ENCODE measurements around the gene TIMM23B.
"Not testable (repeated sequence)": the region's sequence is repeated elsewhere in the genome, so short reads cannot be mapped to it uniquely, and the experiment has no call there.

The TIMM23B gene, protein sequence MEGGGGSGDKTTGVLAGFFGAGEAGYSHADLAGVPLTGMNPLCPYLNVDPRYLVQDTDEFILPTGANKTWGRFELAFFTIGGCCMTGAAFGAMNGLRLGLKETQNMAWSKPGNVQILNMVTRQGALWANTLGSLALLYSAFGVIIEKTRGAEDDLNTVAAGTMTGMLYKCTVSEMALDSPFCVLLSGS

GRCh38 chr10:49941447-49942338, at the start of gene TIMM23B, which contains the start of gene PARG:
Gene TIMM23B (plus strand): TSS chr10:49942053. CDS start chr10:49942195, 142 bp downstream.
Gene PARG (minus strand): TSS chr10:49942027. CDS start chr10:49941725, 302 bp downstream.
- DNase-seq = peak; percentile 1

- not testable (repeated sequence) for DNase-seq
These were observed 41.9 kb upstream of the TIMM23B start for GRCh38 chr10:49899999-49900398.

- DNase-seq = not testable (repeated sequence)
These were observed 41.4 kb upstream of the TIMM23B start for GRCh38 chr10:49900406-49900805.

GRCh38 chr10:49903829-49904228, 38.0 kb upstream of the TIMM23B start:
- not testable (repeated sequence) for DNase-seq

GRCh38 chr10:49908290-49909080, 33.4 kb upstream of the TIMM23B start:
- DNase-seq = not testable (repeated sequence)

DNA sequence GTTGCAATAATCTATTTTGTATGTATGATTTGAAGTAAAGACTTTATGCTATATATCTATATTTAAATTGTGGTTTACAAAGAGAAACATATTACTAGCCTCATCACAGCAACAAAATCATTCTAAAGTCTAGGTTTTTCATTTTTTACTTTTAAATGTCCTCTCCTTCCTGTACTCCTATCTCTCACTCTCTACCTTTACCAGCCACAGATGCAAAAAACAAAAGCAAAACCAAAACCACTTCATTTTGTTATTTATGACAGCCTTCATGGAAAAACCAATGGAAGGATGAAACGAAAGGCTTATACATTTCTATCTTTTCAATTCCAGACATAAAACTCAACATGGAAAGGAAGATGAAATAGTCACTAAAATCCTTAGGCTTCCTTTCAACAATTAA, 31.6 kb upstream of the TIMM23B start:
- DNase-seq = not testable (repeated sequence)

DNA sequence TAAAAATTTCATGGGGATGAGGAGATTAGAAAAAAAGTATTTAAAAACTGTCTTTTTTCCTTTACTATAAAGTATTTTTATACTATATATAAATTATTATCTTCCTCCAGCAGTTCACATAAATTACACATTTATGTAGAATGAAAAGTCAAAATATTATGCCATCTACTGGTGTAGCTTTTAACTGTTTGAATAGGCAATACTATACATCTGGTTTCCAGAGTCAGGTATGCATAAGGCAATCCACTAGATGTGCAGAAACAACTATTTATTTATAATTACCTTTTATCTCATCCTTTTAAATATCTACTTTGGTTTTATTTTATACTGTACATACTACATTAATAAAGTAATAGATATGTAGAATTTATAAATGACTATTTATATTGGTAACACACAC, 25.4 kb upstream of the TIMM23B start:
- not testable (repeated sequence) for DNase-seq

DNA sequence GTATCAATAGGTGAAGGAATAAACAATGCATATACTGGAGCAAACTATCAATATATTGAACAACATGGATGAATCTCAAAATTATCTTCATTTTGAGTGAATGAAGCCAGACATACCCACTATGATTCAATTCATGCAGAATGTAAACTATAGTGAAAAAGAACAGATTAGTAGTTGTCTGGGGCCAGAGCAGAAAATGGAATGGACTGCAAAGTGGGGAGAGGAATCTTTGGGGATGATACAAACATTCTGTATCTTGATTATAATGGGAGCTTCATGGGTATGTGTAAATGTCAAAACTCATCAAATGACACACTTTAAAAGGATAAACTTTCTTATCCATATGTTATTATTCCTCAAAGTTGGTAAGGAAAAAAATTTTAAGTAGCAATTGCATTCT, 23.9 kb upstream of the TIMM23B start:
- not testable (repeated sequence) for DNase-seq

- not testable (repeated sequence) for DNase-seq
These were observed 19.8 kb upstream of the TIMM23B start for GRCh38 chr10:49922041-49922440.

GRCh38 chr10:49923572-49923971, 18.3 kb upstream of the TIMM23B start:
- not testable (repeated sequence) for DNase-seq

- DNase-seq = not testable (repeated sequence)
These were observed 10.6 kb upstream of the TIMM23B start for GRCh38 chr10:49931276-49931675.

GRCh38 chr10:49931959-49932728, 9.7 kb upstream of the TIMM23B start:
- not testable (repeated sequence) for DNase-seq

DNA sequence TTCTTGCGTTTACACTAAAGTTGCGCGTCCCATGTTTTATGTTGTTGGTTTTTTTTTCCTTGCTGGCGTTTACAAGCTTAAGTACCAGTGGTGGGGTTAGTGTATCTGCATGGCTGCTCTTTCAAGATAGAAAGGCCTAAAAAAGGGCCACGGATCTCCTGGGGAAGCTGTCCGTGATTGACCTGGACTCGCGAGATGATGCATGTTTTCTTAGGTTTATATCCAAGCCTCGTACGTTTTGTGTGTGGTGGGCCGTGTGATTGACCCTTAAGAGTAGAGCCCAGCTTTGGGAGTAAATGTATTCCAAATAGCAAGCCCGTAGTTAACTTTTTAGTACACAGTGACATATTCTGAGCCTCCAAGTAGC, 469 bp downstream of the TIMM23B start:
- not testable (repeated sequence) for DNase-seq

GRCh38 chr10:49943607-49944006, 1.8 kb downstream of the TIMM23B start:
- DNase-seq = not testable (repeated sequence)

- DNase-seq = not testable (repeated sequence)
These were observed 6.3 kb downstream of the TIMM23B start for GRCh38 chr10:49948142-49948541.

DNA sequence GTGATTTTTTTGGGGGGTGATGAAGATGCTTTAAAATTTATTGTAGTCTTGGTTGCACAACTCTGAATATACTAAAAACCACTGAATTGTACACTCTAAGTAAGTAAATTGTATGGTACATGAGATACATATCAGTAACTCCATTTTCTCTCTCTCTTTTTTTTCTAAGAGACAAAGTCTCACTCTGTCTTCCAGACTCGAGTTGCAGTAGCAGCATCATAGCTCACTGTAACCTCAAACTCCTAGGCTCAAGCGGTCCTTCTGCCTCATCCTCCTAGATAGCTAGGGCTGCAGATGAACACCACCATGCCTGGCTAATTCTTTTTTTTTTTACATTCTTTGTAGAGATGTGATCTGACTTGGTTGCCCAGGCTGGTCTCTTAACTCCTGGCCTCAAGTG, 6.9 kb downstream of the TIMM23B start:
- not testable (repeated sequence) for DNase-seq

GRCh38 chr10:49952006-49952405, 10.2 kb downstream of the TIMM23B start:
- DNase-seq = not testable (repeated sequence)

DNA sequence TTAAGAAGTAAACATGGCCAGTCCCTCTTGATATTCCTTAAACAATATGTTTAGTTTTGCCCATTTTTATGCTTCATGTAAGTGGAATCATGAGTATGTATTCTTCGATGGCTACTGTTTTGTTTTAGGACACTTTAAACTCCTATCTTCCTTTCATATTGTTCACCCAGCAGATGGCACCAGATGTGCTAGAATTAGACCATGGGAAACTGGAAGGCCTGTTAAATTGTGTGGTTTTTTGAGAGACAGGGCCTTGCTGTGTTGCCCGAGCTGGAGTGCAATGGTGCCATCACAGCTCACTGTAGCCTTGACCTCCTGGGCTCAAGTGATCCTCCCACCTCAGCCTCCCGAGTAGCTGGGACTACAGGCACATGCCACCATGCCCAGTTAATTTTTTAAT, 11.3 kb downstream of the TIMM23B start:
- not testable (repeated sequence) for DNase-seq

DNA sequence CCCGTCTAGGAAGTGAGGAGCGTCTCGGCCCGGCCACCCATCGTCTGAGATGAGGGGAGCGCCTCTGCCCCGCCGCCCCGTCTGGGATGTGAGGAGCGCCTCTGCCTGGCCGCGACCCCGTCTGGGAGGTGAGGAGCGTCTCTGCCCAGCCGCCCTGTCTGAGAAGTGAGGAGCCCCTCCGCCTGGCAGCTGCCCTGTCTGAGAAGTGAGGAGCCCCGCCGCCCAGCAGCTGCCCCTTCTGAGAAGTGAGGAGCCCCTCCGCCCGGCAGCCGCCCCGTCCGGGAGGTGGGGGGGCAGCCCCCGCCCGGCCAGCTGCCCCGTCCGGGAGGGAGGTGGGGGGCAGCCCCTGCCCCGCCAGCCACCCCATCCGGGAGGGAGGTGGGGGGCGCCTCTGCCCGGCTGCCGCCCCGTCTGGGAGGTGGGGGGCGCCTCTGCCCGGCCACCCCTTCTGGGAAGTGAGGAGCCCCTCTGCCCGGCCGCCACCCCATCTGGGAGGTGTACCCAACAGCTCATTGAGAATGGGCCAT, 28.5 kb downstream of the TIMM23B start:
- DNase-seq = not testable (repeated sequence)

DNA sequence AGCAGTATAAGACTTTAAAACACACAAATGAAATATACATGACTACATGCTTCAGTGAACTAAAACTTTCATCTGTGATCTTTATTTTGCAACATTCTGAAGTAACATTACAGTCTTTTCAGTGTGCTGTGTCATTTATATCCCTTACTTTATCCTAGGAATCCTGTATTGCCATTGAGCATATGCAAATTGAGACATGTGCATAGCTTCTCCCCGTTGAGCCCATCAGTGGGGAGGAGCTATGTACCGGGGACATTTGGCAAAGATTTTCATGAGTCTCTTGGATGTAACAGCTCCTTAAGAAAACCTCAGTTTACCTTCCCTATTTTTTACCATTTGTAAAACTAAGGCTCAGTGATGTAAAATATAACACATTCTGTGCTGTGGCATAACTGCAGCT, 29.6 kb downstream of the TIMM23B start:
- DNase-seq = not testable (repeated sequence)

- DNase-seq = not testable (repeated sequence)
These were observed 30.2 kb downstream of the TIMM23B start for GRCh38 chr10:49972094-49972493.

DNA sequence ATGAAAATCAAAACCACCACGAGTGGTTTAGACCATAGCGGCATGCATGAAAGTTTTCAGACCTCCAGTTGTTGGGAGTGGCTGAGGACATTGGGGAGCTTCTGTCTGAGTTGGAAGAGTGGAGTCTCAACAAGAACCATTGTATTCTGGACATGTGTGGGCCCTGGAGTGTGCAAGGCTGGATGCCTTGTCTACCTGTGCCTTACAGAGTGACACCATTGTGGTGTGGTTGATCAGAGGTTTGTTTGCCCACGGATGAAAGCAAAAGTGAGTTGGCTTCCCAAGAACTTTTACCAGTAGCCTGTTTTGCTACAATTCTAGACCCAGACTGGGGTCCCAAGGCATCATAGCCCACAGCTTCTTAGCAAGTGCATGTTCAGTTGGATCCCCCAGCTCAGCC, 35.9 kb downstream of the TIMM23B start:
- not testable (repeated sequence) for DNase-seq
